SH-SY5Y (cell line): ENCODE data around the gene P3H3.

Experiments used
- GATA2 ChIP-seq: IDR thresholded peaks from 2 replicates; pipeline ENCODE4 v1.6.1; 2011; ENCODE audit warnings: mild to moderate bottlenecking, low read depth, low read length
- GATA3 ChIP-seq: IDR thresholded peaks from 2 replicates; pipeline ENCODE4 v1.6.1; 2011; ENCODE audit warnings: low read depth, mild to moderate bottlenecking, low read length, moderate library complexity

DNA sequence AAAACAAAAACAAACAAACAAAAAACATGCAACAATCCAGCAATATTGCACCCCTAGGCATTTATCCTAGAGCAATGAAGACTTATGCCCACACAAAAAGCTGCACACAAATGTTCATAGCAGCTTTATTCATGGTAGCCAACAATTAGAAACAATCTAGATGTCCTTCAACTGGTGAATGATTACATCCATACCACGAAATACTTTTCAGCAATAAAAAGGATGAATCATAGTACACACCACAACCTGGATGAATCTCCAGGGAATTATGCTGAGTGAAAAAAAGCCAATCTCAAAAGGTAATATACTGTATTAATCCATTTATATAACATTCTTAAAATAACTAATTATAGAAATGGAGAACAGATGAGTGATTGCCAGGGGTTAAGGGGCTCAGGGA lies 21.0 kb upstream of the P3H3 start:
- TF ChIP-seq GATA3 (no peak), GATA2 (no peak)
